Activated naive CD8-positive, alpha-beta T cell treated with anti-CD3 and anti-CD28 coated beads, Interleukin-2, amount 50 U/mL, for 24 hours (primary cell): ENCODE data around the gene USP12.

Experiments used
- ATAC-seq: fragments of 150-1000 bp; cut with Tn5 transposase; one replicate; pipeline ENCODE4 v1.10.0; 2021
- DNase-seq: peaks from one replicate; pipeline ENCODE4 v3.0.0; 2021
- H3K27ac Mint-ChIP-seq: one replicate; pipeline ENCODE4 v1.8.0; 2021; ENCODE audit warnings: mild to moderate bottlenecking, mixed read lengths
- H3K27me3 Mint-ChIP-seq: one replicate; pipeline ENCODE4 v1.8.0; 2021; ENCODE audit warnings: mixed read lengths
- H3K36me3 Mint-ChIP-seq: one replicate; pipeline ENCODE4 v1.8.0; 2021; ENCODE audit warnings: low read depth, mixed read lengths
- H3K4me1 Mint-ChIP-seq: one replicate; pipeline ENCODE4 v1.8.0; 2021; ENCODE audit warnings: mixed read lengths
- H3K4me3 Mint-ChIP-seq: one replicate; pipeline ENCODE4 v1.8.0; 2021; ENCODE audit warnings: mild to moderate bottlenecking, moderate library complexity, mixed read lengths
- H3K9me3 Mint-ChIP-seq: one replicate; pipeline ENCODE4 v1.8.0; 2021; ENCODE audit warnings: mixed read lengths

Gene USP12

GRCh38 chr13:27023385-27024073, 148.1 kb downstream of the USP12 start:
- no peak for DNase-seq
- no peak overlapping the region for H3K27ac Mint-ChIP-seq
- peaks cover 10% of the 10 kb centered on the region for H3K27me3 Mint-ChIP-seq

GRCh38 chr13:27022571-27023311, 148.9 kb downstream of the USP12 start:
- Mint-ChIP-seq H3K27me3 (peaks cover 10% of the 10 kb centered on the region), H3K27ac (no peak overlapping the region), H3K9me3 (no peaks in the 10 kb centered on the region), H3K36me3 (no peaks in the 10 kb centered on the region), H3K4me3 (no peak overlapping the region), H3K4me1 (no peaks in the 10 kb centered on the region)
- ATAC-seq (peak; percentile 64), DNase-seq (no peak)

More at GRCh38 chr13:27023385-27024073, 148.1 kb downstream of the USP12 start:
- no peaks in the 10 kb centered on the region for H3K4me1 Mint-ChIP-seq
- no peaks in the 10 kb centered on the region for H3K36me3 Mint-ChIP-seq
- no peak for ATAC-seq
- no peaks in the 10 kb centered on the region for H3K9me3 Mint-ChIP-seq
- H3K4me3 Mint-ChIP-seq, result no peak overlapping the region

- Mint-ChIP-seq H3K36me3 (no peaks in the 10 kb centered on the region), H3K27ac (no peak overlapping the region), H3K4me3 (no peak overlapping the region), H3K9me3 (no peaks in the 10 kb centered on the region), H3K4me1 (no peaks in the 10 kb centered on the region), H3K27me3 (peaks cover 5% of the 10 kb centered on the region)
- DNase-seq, result no peak
- ATAC-seq, result no peak
These were observed 151.2 kb downstream of the USP12 start for GRCh38 chr13:27020415-27020814.

- DNase-seq, result no peak
- Mint-ChIP-seq H3K27ac (no peak overlapping the region), H3K27me3 (peaks cover 5% of the 10 kb centered on the region), H3K36me3 (no peaks in the 10 kb centered on the region), H3K9me3 (no peaks in the 10 kb centered on the region), H3K4me3 (no peak overlapping the region), H3K4me1 (no peaks in the 10 kb centered on the region)
- ATAC-seq, result no peak
These were observed 152.7 kb downstream of the USP12 start for GRCh38 chr13:27018882-27019281.

GRCh38 chr13:27018344-27018861, 153.2 kb downstream of the USP12 start:
- no peaks in the 10 kb centered on the region for H3K9me3 Mint-ChIP-seq
- peaks cover 5% of the 10 kb centered on the region for H3K27me3 Mint-ChIP-seq
- H3K27ac Mint-ChIP-seq, result no peak overlapping the region
- no peak overlapping the region for H3K4me3 Mint-ChIP-seq
- DNase-seq, result no peak
- H3K36me3 Mint-ChIP-seq, result no peaks in the 10 kb centered on the region
- no peaks in the 10 kb centered on the region for H3K4me1 Mint-ChIP-seq
- no peak for ATAC-seq

- ATAC-seq (no peak), DNase-seq (no peak)
- Mint-ChIP-seq H3K4me3 (no peak overlapping the region), H3K9me3 (no peaks in the 10 kb centered on the region), H3K27ac (no peak overlapping the region), H3K36me3 (no peaks in the 10 kb centered on the region), H3K4me1 (peaks cover 4% of the 10 kb centered on the region), H3K27me3 (peaks cover 5% of the 10 kb centered on the region)
These were observed 154.7 kb downstream of the USP12 start for GRCh38 chr13:27016875-27017274.
